Activated T-helper 1 cell treated with anti-CD3 and anti-CD28 coated beads, Interleukin-12 subunit alpha, Interleukin-12 subunit beta, Interleukin-2, Interleukin-4 antibody, amounts not matched to agents 30 ng/mL and 10 ng/mL and 1 ng/mL, durations not matched to agents 14 hours and 24 hours and 36 hours (primary cell): ENCODE data around the gene CDH22. TPM values are rescaled to one million over a fixed set of nuclear protein-coding genes. Genes with fewer than 3 reads are reported as not detected.

ENCODE experiments used
- DNase-seq: peaks from one replicate; pipeline ENCODE4 v3.0.0; 2021; ENCODE audit warnings: low spot score
- H3K27ac Mint-ChIP-seq: one replicate; pipeline ENCODE4 v1.8.0; 2021; ENCODE audit warnings: mild to moderate bottlenecking, mixed read lengths
- H3K27me3 Mint-ChIP-seq: one replicate; pipeline ENCODE4 v1.8.0; 2022; ENCODE audit warnings: mild to moderate bottlenecking, moderate library complexity, mixed read lengths; ENCODE audit not compliant: insufficient read depth
- H3K36me3 Mint-ChIP-seq: one replicate; pipeline ENCODE4 v1.8.0; 2021; ENCODE audit warnings: low read depth, mixed read lengths
- H3K4me1 Mint-ChIP-seq: one replicate; pipeline ENCODE4 v1.8.0; 2021; ENCODE audit warnings: low read depth, mixed read lengths
- H3K4me3 Mint-ChIP-seq: one replicate; pipeline ENCODE4 v1.8.0; 2021; ENCODE audit warnings: mild to moderate bottlenecking, moderate library complexity, mixed read lengths
- H3K9me3 Mint-ChIP-seq: one replicate; pipeline ENCODE4 v1.8.0; 2021; ENCODE audit warnings: mixed read lengths
- intact Hi-C: fragments of 100-400 bp; cut with micrococcal nuclease; formaldehyde crosslinking; loops from one replicate; pipeline ENCODE4 v1.15.1; 2024
- total RNA-seq: library from RNA; stranded (reverse); gene quantifications from 2 replicates; pipeline ENCODE4 v1.2.3, GENCODE V29; 2022

CDH22 gene
- total RNA-seq, 1 donor from 2014 or later: not detected

GRCh38 chr20:46221256-46221833 is 87.0 kb downstream of the CDH22 start:
- no peaks in the 10 kb centered on the region for H3K36me3 Mint-ChIP-seq
- no peak overlapping the region for H3K27ac Mint-ChIP-seq
- peaks cover 4% of the 10 kb centered on the region for H3K27me3 Mint-ChIP-seq
- no peak for DNase-seq
- H3K4me1 Mint-ChIP-seq: no peaks in the 10 kb centered on the region
- intact Hi-C loops: no loop called here
- H3K4me3 Mint-ChIP-seq: no peak overlapping the region
- H3K9me3 Mint-ChIP-seq: no peaks in the 10 kb centered on the region

- no peak for DNase-seq
- no peaks in the 10 kb centered on the region for H3K27me3 Mint-ChIP-seq
- intact Hi-C loops: no loop called here
- H3K27ac Mint-ChIP-seq: no peak overlapping the region
- no peaks in the 10 kb centered on the region for H3K9me3 Mint-ChIP-seq
- H3K4me3 Mint-ChIP-seq: no peak overlapping the region
- H3K36me3 Mint-ChIP-seq: no peaks in the 10 kb centered on the region
- no peaks in the 10 kb centered on the region for H3K4me1 Mint-ChIP-seq
Measured at GRCh38 chr20:46220455-46221207, 87.7 kb downstream of the CDH22 start.

- H3K27ac Mint-ChIP-seq: no peak overlapping the region
- no peaks in the 10 kb centered on the region for H3K4me1 Mint-ChIP-seq
- no peaks in the 10 kb centered on the region for H3K27me3 Mint-ChIP-seq
- DNase-seq: no peak
- H3K9me3 Mint-ChIP-seq: no peaks in the 10 kb centered on the region
- no peak overlapping the region for H3K4me3 Mint-ChIP-seq
- intact Hi-C loops: no loop called here
- no peaks in the 10 kb centered on the region for H3K36me3 Mint-ChIP-seq
Measured at GRCh38 chr20:46219920-46220319, 88.4 kb downstream of the CDH22 start.

GRCh38 chr20:46219190-46219589 is 89.1 kb downstream of the CDH22 start:
- intact Hi-C loops: no loop called here
- no peaks in the 10 kb centered on the region for H3K9me3 Mint-ChIP-seq
- no peaks in the 10 kb centered on the region for H3K4me1 Mint-ChIP-seq
- no peak for DNase-seq
- no peaks in the 10 kb centered on the region for H3K36me3 Mint-ChIP-seq
- no peak overlapping the region for H3K4me3 Mint-ChIP-seq
- no peaks in the 10 kb centered on the region for H3K27me3 Mint-ChIP-seq
- no peak overlapping the region for H3K27ac Mint-ChIP-seq

- H3K4me3 Mint-ChIP-seq: no peak overlapping the region
- no peak overlapping the region for H3K27ac Mint-ChIP-seq
- no peaks in the 10 kb centered on the region for H3K36me3 Mint-ChIP-seq
- H3K4me1 Mint-ChIP-seq: no peaks in the 10 kb centered on the region
- intact Hi-C loops: no loop called here
- DNase-seq: no peak
- no peaks in the 10 kb centered on the region for H3K27me3 Mint-ChIP-seq
- H3K9me3 Mint-ChIP-seq: no peaks in the 10 kb centered on the region
Measured at GRCh38 chr20:46218656-46219055, 89.6 kb downstream of the CDH22 start.

- Mint-ChIP-seq H3K4me1 (no peaks in the 10 kb centered on the region), H3K4me3 (no peak overlapping the region), H3K27me3 (no peaks in the 10 kb centered on the region), H3K36me3 (no peaks in the 10 kb centered on the region), H3K27ac (no peak overlapping the region), H3K9me3 (no peaks in the 10 kb centered on the region)
- no peak for DNase-seq
- intact Hi-C loops: no loop called here
Measured at GRCh38 chr20:46217583-46217982, 90.7 kb downstream of the CDH22 start.

GRCh38 chr20:46216770-46217464 is 91.4 kb downstream of the CDH22 start:
- Mint-ChIP-seq H3K4me3 (no peak overlapping the region), H3K36me3 (no peaks in the 10 kb centered on the region), H3K9me3 (no peaks in the 10 kb centered on the region), H3K4me1 (no peaks in the 10 kb centered on the region), H3K27ac (no peak overlapping the region), H3K27me3 (peaks cover 2% of the 10 kb centered on the region)
- no peak for DNase-seq
- intact Hi-C loops: no loop called here

- no peak overlapping the region for H3K27ac Mint-ChIP-seq
- no peak overlapping the region for H3K4me3 Mint-ChIP-seq
- no peaks in the 10 kb centered on the region for H3K9me3 Mint-ChIP-seq
- intact Hi-C loops: no loop called here
- no peak for DNase-seq
- no peaks in the 10 kb centered on the region for H3K4me1 Mint-ChIP-seq
- peaks cover 4% of the 10 kb centered on the region for H3K27me3 Mint-ChIP-seq
- no peaks in the 10 kb centered on the region for H3K36me3 Mint-ChIP-seq
Measured at GRCh38 chr20:46215913-46216707, 92.2 kb downstream of the CDH22 start.

GRCh38 chr20:46214824-46215488 is 93.3 kb downstream of the CDH22 start:
- no peaks in the 10 kb centered on the region for H3K4me1 Mint-ChIP-seq
- H3K27ac Mint-ChIP-seq: no peak overlapping the region

GRCh38 chr20:46213946-46214823 is 94.1 kb downstream of the CDH22 start:
- Mint-ChIP-seq H3K27me3 (peaks cover 4% of the 10 kb centered on the region), H3K4me3 (no peak overlapping the region), H3K9me3 (no peaks in the 10 kb centered on the region), H3K4me1 (no peaks in the 10 kb centered on the region), H3K36me3 (no peaks in the 10 kb centered on the region), H3K27ac (no peak overlapping the region)
- intact Hi-C loops: no loop called here
- DNase-seq: no peak

More at GRCh38 chr20:46214824-46215488, 93.3 kb downstream of the CDH22 start:
- Mint-ChIP-seq H3K4me3 (no peak overlapping the region), H3K36me3 (no peaks in the 10 kb centered on the region), H3K27me3 (peaks cover 4% of the 10 kb centered on the region), H3K9me3 (no peaks in the 10 kb centered on the region)
- intact Hi-C loops: no loop called here
- DNase-seq: no peak

GRCh38 chr20:46212876-46213275 is 95.4 kb downstream of the CDH22 start:
- H3K4me1 Mint-ChIP-seq: no peaks in the 10 kb centered on the region
- H3K9me3 Mint-ChIP-seq: no peaks in the 10 kb centered on the region
- H3K27ac Mint-ChIP-seq: no peak overlapping the region
- no peak overlapping the region for H3K4me3 Mint-ChIP-seq
- DNase-seq: no peak
- no peaks in the 10 kb centered on the region for H3K36me3 Mint-ChIP-seq
- peaks cover 5% of the 10 kb centered on the region for H3K27me3 Mint-ChIP-seq
- intact Hi-C loops: no loop called here

GRCh38 chr20:46212252-46212651 is 96.0 kb downstream of the CDH22 start:
- no peaks in the 10 kb centered on the region for H3K9me3 Mint-ChIP-seq
- H3K4me1 Mint-ChIP-seq: no peaks in the 10 kb centered on the region
- DNase-seq: no peak
- H3K27me3 Mint-ChIP-seq: peaks cover 5% of the 10 kb centered on the region
- H3K36me3 Mint-ChIP-seq: no peaks in the 10 kb centered on the region
- intact Hi-C loops: no loop called here
- H3K4me3 Mint-ChIP-seq: no peak overlapping the region
- no peak overlapping the region for H3K27ac Mint-ChIP-seq
